Measurements from ENCODE around the gene GRK5.

DNA sequence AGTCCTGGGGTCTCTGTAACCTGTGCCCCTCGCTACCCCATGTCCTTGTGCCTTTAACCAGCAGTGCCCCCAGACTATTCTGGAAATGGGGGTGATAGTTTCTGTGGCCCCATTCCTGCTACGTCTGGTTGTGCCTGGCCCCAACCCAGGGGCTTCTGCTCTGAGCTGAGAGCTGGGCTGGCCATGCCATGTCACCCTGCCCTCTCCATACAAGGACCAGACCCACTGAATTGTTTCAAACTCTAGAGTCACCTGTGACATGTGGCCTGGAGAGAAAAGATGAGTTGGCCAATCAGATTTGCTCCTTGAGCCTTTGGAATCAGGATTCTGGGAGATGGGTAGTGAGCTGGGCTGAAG, 108.6 kb downstream of the GRK5 start:
- TF ChIP-seq EZH2 (IDR thresholded peaks at IDR 0.05; ENCODE audit: borderline replicate concordance, low read depth, low read length, severe bottlenecking) = no peak
- TF ChIP-seq, protein P1, sequence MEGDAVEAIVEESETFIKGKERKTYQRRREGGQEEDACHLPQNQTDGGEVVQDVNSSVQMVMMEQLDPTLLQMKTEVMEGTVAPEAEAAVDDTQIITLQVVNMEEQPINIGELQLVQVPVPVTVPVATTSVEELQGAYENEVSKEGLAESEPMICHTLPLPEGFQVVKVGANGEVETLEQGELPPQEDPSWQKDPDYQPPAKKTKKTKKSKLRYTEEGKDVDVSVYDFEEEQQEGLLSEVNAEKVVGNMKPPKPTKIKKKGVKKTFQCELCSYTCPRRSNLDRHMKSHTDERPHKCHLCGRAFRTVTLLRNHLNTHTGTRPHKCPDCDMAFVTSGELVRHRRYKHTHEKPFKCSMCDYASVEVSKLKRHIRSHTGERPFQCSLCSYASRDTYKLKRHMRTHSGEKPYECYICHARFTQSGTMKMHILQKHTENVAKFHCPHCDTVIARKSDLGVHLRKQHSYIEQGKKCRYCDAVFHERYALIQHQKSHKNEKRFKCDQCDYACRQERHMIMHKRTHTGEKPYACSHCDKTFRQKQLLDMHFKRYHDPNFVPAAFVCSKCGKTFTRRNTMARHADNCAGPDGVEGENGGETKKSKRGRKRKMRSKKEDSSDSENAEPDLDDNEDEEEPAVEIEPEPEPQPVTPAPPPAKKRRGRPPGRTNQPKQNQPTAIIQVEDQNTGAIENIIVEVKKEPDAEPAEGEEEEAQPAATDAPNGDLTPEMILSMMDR (IDR thresholded peaks at IDR 0.05; ENCODE audit: borderline replicate concordance, extremely low read depth, low read length, poor library complexity, severe bottlenecking) = no peak
